Spleen (tissue), 7 donors: ENCODE data around the gene OXER1.

Experiments
- CTCF ChIP-seq, 11 experiments: fragments of 200-600 bp in 7 of 11; fragments of 450-650 bp in 4 of 11; sonication (generic) in 4 of 11; IDR thresholded peaks in 8 of 11; conservative IDR thresholded peaks in 3 of 11; 1 replicate in 7 of 11; 2 replicates in 4 of 11; pipeline versions ENCODE4 v1.4.0 to v1.8.0; 2016 to 2021; ENCODE audit warnings: antibody characterized with exemption in 11 of 11, inconsistent platforms in 4 of 11, mild to moderate bottlenecking in 1 of 11
- POLR2A ChIP-seq, 3 donors: fragments of 450-650 bp; IDR thresholded peaks; one replicate each; pipeline ENCODE4 v1.5.1; 2017; ENCODE audit warnings: antibody characterized with exemption in 3 of 3, mild to moderate bottlenecking in 1 of 3
- donor health status: DM: no; HTN: no; CAD: no; lungs with moderate emphysema.
- donor health status: DM: no; HTN: no; CAD: no.
- donor health status: DM: no; HTN: no; CAD: no.

GRCh38 chr2:42791606-42792005 lies 27.7 kb upstream of the OXER1 start:
- TF ChIP-seq POLR2A (IDR thresholded peaks at IDR 0.05) = no peak
- no peak for TF ChIP-seq CTCF (IDR thresholded peaks at IDR 0.05 in 8 of 11, conservative IDR thresholded peaks at IDR 0.05 in 3 of 11)
